Mesendoderm (in vitro differentiated cells): ENCODE results near the gene ABCB9.
A peak's percentile ranks its signal among the peaks of the same experiment; 100 is the strongest.

Experiments used
- DNase-seq: peaks from one replicate; pipeline ENCODE4 v3.0.0; 2013
- H2AK5ac ChIP-seq: 2 replicates; pipeline ENCODE4 v1.6.1; 2013; ENCODE audit warnings: low read length, inconsistent platforms
- H2BK120ac ChIP-seq: 2 replicates; pipeline ENCODE4 v1.6.1; 2013; ENCODE audit warnings: low read depth, mild to moderate bottlenecking, low read length, moderate library complexity, mixed read lengths
- H2BK15ac ChIP-seq: replicated peaks from 2 replicates; pipeline ENCODE4 v1.6.1; 2013; ENCODE audit warnings: low read depth, mild to moderate bottlenecking, moderate library complexity
- H2BK5ac ChIP-seq: 2 replicates; pipeline ENCODE4 v1.6.1; 2013; ENCODE audit warnings: low read length, inconsistent platforms
- H3K18ac ChIP-seq: 2 replicates; pipeline ENCODE4 v1.6.1; 2013; ENCODE audit warnings: mild to moderate bottlenecking, low read length, mixed read lengths
- H3K23ac ChIP-seq: one replicate; pipeline ENCODE4 v1.6.1; 2013; ENCODE audit warnings: low read length
- H3K27ac ChIP-seq: 2 replicates; pipeline ENCODE4 v1.5.1; 2013; ENCODE audit warnings: low read depth, mild to moderate bottlenecking, inconsistent platforms, low read length, moderate library complexity
- H3K27me3 ChIP-seq: 2 replicates; pipeline ENCODE4 v1.6.1; 2013; ENCODE audit warnings: low read length, control low read depth, mild to moderate bottlenecking, inconsistent platforms; ENCODE audit not compliant: insufficient read depth, poor library complexity
- H3K36me3 ChIP-seq: 2 replicates; pipeline ENCODE4 v1.6.1; 2013; ENCODE audit warnings: low read length, inconsistent platforms; ENCODE audit not compliant: control insufficient read depth, insufficient read depth
- H3K4ac ChIP-seq: one replicate; pipeline ENCODE4 v1.6.1; 2013; ENCODE audit warnings: low read depth, mild to moderate bottlenecking, low read length, moderate library complexity
- H3K4me1 ChIP-seq: 2 replicates; pipeline ENCODE4 v1.6.1; 2013; ENCODE audit warnings: low read depth, low read length, inconsistent platforms; ENCODE audit not compliant: control insufficient read depth
- H3K4me2 ChIP-seq: 2 replicates; pipeline ENCODE4 v1.6.1; 2013; ENCODE audit warnings: low read length
- H3K4me3 ChIP-seq: 2 replicates; pipeline ENCODE4 v1.5.1; 2013; ENCODE audit warnings: mild to moderate bottlenecking, low read length
- H3K56ac ChIP-seq: one replicate; pipeline ENCODE4 v1.6.1; 2013; ENCODE audit warnings: low read length
- H3K79me1 ChIP-seq: 2 replicates; pipeline ENCODE4 v1.6.1; 2013; ENCODE audit warnings: low read length, inconsistent platforms
- H3K79me2 ChIP-seq: 2 replicates; pipeline ENCODE4 v1.6.1; 2013; ENCODE audit warnings: mild to moderate bottlenecking, low read length; ENCODE audit not compliant: control insufficient read depth, insufficient read depth
- H3K9ac ChIP-seq: 2 replicates; pipeline ENCODE4 v1.6.1; 2013; ENCODE audit warnings: low read length, inconsistent platforms
- H4K5ac ChIP-seq: one replicate; pipeline ENCODE4 v1.6.1; 2013; ENCODE audit warnings: low read length
- H4K8ac ChIP-seq: one replicate; pipeline ENCODE4 v1.6.1; 2013; ENCODE audit warnings: low read depth, mild to moderate bottlenecking, control low read depth, low read length, moderate library complexity
- WGBS: extraction: QIAGEN DNeasy Blood & Tissue Kit; methylation state at CpG from one replicate; pipeline ENCODE4 v1.1.7; 2013; ENCODE audit warnings: low lambda C conversion rate, missing lambda C conversion rate; ENCODE audit not compliant: insufficient coverage; ENCODE audit errors: extremely low coverage; 5-methylcytosine and 5-hydroxymethylcytosine counted together

The ABCB9 gene

GRCh38 chr12:122985338-122986257 lies 19.3 kb upstream of the ABCB9 start:
- Histone ChIP-seq H2BK5ac (no peak overlapping the region), H3K27ac (no peak overlapping the region), H2AK5ac (no peak overlapping the region), H3K79me2 (peaks cover 10% of the 10 kb centered on the region), H4K8ac (no peak overlapping the region), H2BK15ac (no peak overlapping the region), H3K56ac (no peak overlapping the region), H4K5ac (no peak overlapping the region), H3K36me3 (no peaks in the 10 kb centered on the region), H3K79me1 (peaks cover 16% of the 10 kb centered on the region), H3K27me3 (no peaks in the 10 kb centered on the region), H3K23ac (no peak overlapping the region), H3K4me3 (no peak overlapping the region), H3K9ac (no peak overlapping the region), H3K18ac (no peak overlapping the region), H3K4ac (no peak overlapping the region), H3K4me2 (no peak overlapping the region), H3K4me1 (peaks cover 3% of the 10 kb centered on the region), H2BK120ac (no peak overlapping the region)
- no CpG with 5 or more reads among the region's 45 CpGs for WGBS
- no peak for DNase-seq

DNA sequence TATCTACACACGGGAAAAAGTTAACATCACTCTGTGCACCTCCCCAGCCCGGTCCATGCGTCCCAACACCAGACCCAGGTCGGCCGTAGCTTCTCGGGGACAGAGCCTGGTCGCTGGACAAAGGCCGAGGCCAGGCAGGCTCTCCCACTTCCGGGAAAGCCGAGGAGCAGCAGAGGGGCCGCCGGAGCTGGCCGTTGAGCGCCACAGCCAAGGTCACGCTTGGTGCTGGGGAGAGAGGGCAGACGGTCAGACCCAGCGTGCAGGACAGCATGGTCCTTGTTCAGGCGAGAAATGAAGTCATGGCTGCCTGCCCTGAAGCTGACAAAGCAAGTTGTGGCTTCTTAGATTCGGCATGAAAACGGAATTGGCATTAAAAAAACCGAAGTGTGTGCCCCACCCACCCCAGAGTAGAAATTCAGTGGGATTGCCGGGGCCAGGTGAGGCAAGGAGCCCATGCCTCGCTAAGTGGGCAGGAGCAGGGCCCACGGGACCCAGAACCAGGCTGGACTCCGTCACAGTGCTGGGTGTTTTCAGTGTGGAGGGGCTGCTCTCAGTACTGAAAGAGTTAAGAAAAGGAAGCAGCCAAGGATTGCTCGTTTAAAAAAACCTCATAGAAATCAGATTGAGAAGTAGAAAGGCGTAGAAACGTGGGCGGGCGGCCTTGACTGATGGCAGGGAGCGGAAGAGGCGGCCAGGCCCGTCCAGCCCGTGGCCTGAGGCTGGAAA lies 18.5 kb upstream of the ABCB9 start:
- Histone ChIP-seq H3K9ac (no peak overlapping the region), H4K8ac (no peak overlapping the region), H3K56ac (no peak overlapping the region), H3K4me1 (peaks cover 4% of the 10 kb centered on the region), H3K4me2 (no peak overlapping the region), H3K4me3 (no peak overlapping the region), H3K27me3 (no peaks in the 10 kb centered on the region), H3K79me1 (peaks cover 16% of the 10 kb centered on the region), H3K36me3 (no peaks in the 10 kb centered on the region), H2BK5ac (no peak overlapping the region), H2AK5ac (no peak overlapping the region), H3K27ac (no peak overlapping the region), H3K4ac (no peak overlapping the region), H3K23ac (no peak overlapping the region), H3K18ac (no peak overlapping the region), H4K5ac (no peak overlapping the region), H2BK15ac (no peak overlapping the region), H2BK120ac (no peak overlapping the region), H3K79me2 (peaks cover 10% of the 10 kb centered on the region)
- DNase-seq, result no peak
- WGBS, result no CpG with 5 or more reads among the region's 34 CpGs

- H3K4me3 ChIP-seq, result no peak overlapping the region
Measured at GRCh38 chr12:122983789-122984515, 17.7 kb upstream of the ABCB9 start.

GRCh38 chr12:122982963-122983788 lies 16.9 kb upstream of the ABCB9 start:
- no peak overlapping the region for H2BK5ac ChIP-seq
- no peak for DNase-seq
- no CpG with 5 or more reads among the region's 21 CpGs for WGBS
- no peak overlapping the region for H4K5ac ChIP-seq
- H2BK120ac ChIP-seq, result no peak overlapping the region
- H3K56ac ChIP-seq, result no peak overlapping the region
- H3K79me2 ChIP-seq, result peaks cover 10% of the 10 kb centered on the region
- H2BK15ac ChIP-seq, result no peak overlapping the region
- H3K27me3 ChIP-seq, result no peaks in the 10 kb centered on the region
- no peak overlapping the region for H3K18ac ChIP-seq
- H3K9ac ChIP-seq, result no peak overlapping the region
- H3K4ac ChIP-seq, result no peak overlapping the region
- H4K8ac ChIP-seq, result no peak overlapping the region
- H3K4me2 ChIP-seq, result no peak overlapping the region
- H3K36me3 ChIP-seq, result no peaks in the 10 kb centered on the region
- H3K27ac ChIP-seq, result no peak overlapping the region
- H2AK5ac ChIP-seq, result no peak overlapping the region
- peaks cover 16% of the 10 kb centered on the region for H3K79me1 ChIP-seq
- H3K23ac ChIP-seq, result no peak overlapping the region
- H3K4me1 ChIP-seq, result peaks cover 6% of the 10 kb centered on the region
- no peak overlapping the region for H3K4me3 ChIP-seq

More at GRCh38 chr12:122983789-122984515, 17.7 kb upstream of the ABCB9 start:
- Histone ChIP-seq H3K27ac (no peak overlapping the region), H3K27me3 (no peaks in the 10 kb centered on the region), H2AK5ac (no peak overlapping the region), H4K8ac (no peak overlapping the region), H3K23ac (no peak overlapping the region), H3K79me2 (peaks cover 10% of the 10 kb centered on the region), H2BK5ac (no peak overlapping the region), H3K9ac (no peak overlapping the region), H4K5ac (no peak overlapping the region), H2BK15ac (no peak overlapping the region), H3K36me3 (no peaks in the 10 kb centered on the region), H3K56ac (no peak overlapping the region), H3K18ac (no peak overlapping the region), H3K4me2 (no peak overlapping the region), H3K79me1 (peaks cover 16% of the 10 kb centered on the region), H3K4me1 (peaks cover 6% of the 10 kb centered on the region), H2BK120ac (no peak overlapping the region), H3K4ac (no peak overlapping the region)
- no peak for DNase-seq
- no CpG with 5 or more reads among the region's 9 CpGs for WGBS

- Histone ChIP-seq H4K5ac (no peak overlapping the region), H3K9ac (peak overlapping the region; percentile 97), H3K4me1 (peaks cover 6% of the 10 kb centered on the region), H3K79me1 (peaks cover 16% of the 10 kb centered on the region), H3K4me2 (no peak overlapping the region), H3K27ac (no peak overlapping the region), H2BK120ac (no peak overlapping the region), H3K18ac (no peak overlapping the region), H2BK15ac (no peak overlapping the region), H3K23ac (no peak overlapping the region), H3K79me2 (peaks cover 10% of the 10 kb centered on the region), H2BK5ac (no peak overlapping the region), H3K36me3 (no peaks in the 10 kb centered on the region), H3K4ac (no peak overlapping the region), H3K27me3 (no peaks in the 10 kb centered on the region), H3K56ac (peak overlapping the region; percentile 51), H2AK5ac (no peak overlapping the region), H3K4me3 (no peak overlapping the region), H4K8ac (no peak overlapping the region)
- WGBS, result no CpG with 5 or more reads among the region's 11 CpGs
- DNase-seq, result no peak
Measured at GRCh38 chr12:122982477-122982815, 16.2 kb upstream of the ABCB9 start.
